ENCODE results near the gene IFI6.
"Not testable (repeated sequence)": the region's sequence is repeated elsewhere in the genome, so short reads cannot be mapped to it uniquely, and the experiment has no call there.

Gene IFI6

GRCh38 chr1:27624467-27625178, 47.4 kb downstream of the IFI6 start:
- TF ChIP-seq CTCF (IDR thresholded peaks at IDR 0.05; ENCODE audit: low read depth, low read length) = no peak
- no peak overlapping the region for H3K4me3 ChIP-seq (ENCODE audit: low read depth, low read length)

DNA sequence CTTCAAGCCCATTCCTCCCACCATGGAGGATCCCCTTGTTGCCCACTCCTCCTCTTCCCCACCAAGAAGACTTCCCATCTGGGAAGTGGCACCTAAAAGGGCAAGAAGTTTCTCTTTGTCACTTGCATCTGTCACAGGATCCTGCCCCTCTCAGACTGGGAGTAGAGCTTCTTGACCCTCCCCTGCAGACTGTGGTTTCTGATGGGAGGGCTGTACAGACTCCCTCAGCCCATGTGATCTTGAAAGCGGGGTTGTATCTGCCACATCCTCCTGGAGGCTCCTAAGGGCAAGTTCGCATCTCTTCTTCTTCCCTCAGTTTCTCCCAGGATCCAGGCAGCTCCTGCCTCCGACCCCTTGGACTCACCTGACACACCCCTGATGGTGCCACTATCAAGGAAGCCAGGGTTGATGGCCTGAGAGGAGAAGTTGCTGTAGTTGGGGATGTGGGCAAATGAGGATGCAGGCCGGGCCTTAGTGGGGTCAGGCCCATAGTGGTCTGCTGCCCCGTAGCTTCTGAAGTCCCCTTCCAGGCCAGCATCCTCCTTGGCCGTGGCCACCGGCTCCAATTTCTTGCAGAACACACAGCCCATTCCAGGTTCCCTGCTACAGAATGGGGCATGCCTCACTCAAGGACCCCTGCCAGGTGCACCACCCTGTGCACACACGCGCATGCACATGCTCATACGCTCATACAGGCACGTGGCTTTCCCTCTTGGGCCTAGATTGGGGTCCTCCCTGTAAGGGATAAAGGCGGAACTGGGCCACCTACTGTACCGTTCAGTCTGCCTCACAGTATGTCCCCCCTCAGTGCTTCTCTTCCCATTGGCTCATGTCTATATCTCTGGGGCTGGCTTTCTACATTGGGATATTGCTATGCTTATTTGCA, 48.4 kb downstream of the IFI6 start:
- no peak overlapping the region for H3K4me3 ChIP-seq (ENCODE audit: low read depth, low read length)
- no peak for TF ChIP-seq CTCF (IDR thresholded peaks at IDR 0.05; ENCODE audit: low read depth, low read length)

- H3K4me3 ChIP-seq (ENCODE audit: low read depth, low read length) = no peak overlapping the region
- no peak for TF ChIP-seq CTCF (IDR thresholded peaks at IDR 0.05; ENCODE audit: low read depth, low read length)
Observed at GRCh38 chr1:27622828-27623227, 49.2 kb downstream of the IFI6 start.

DNA sequence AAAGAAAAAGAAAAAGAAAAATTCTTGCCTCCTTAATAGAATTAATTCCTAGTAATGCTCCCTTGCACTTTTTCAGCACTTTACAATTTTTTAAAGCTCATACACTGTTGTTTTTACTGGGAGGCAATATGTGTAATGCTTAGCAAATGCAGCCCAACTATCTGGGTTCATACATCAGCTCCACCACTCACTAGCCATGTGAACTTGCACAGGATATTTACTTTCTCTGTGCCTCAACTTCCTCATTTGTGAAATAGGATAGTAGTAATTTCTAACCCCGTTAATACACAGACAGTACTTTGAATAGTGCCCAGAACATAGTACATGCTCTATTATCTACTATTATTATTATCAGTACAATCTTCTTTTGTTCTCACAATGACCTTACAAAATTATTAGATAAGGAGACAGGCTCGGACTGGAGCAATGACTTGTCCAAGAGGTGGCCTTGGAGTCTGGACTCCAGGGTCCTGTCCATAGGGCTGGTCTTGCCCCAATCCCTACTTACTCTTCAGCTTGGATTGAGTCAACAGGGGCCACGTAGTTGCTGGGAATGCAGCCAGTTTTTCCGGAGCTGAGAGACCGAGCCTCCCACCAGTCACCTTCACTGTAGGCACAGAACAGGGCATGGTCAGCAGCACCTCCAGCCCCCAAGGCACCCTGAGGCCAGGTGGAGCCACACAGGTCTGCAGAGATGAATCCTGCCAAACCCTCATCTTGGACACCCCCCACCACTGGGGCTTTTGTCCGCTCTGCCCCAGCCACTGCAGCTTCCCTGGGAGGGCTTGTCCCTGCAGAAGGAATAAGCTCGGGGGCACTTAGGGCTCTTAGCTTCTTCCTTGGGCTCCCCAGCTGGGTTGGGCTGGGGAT, 50.7 kb downstream of the IFI6 start:
- TF ChIP-seq CTCF (IDR thresholded peaks at IDR 0.05; ENCODE audit: low read depth, low read length) = no peak

GRCh38 chr1:27619782-27620438, 52.1 kb downstream of the IFI6 start:
- not testable (repeated sequence) for H3K4me3 ChIP-seq (ENCODE audit: low read depth, low read length)

More for the DNA sequence above, 50.7 kb downstream of the IFI6 start:
- no peak overlapping the region for H3K4me3 ChIP-seq (ENCODE audit: low read depth, low read length)

DNA sequence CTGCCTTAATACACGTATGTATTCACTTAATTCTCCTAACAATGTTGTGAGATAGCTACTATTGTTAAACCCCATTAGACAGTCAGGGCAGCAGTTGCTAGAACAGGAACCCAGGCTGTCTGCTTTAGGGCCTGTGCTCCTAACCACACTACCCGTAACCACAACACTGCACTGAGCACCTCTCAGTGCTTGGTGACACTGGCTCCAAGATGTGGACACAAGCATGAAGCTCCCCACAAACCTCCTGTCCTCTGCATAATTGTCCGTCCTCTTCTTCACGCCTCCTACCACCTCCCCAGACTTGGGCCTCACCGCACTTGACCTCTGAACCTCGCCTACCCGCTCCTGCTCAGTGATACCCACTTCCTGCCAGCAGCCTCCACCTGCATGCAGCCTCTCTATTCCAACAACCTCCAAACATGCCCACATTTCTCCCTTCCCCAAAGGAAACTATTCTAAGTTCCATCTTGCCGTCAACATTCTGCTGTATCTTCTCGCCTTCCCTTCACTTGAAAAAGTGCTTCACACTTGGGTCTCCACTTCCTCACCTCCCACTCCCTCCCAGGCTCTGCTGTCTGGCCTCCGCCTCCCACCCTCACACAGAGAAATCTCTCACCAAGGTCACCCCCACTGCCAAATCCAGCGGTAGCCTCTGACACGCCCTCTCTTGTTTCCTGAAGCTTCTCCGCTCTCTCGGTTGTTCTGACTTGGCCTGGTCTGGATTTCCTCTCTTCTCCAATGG, 53.5 kb downstream of the IFI6 start:
- no peak overlapping the region for H3K4me3 ChIP-seq (ENCODE audit: low read depth, low read length)
- TF ChIP-seq CTCF (IDR thresholded peaks at IDR 0.05; ENCODE audit: low read depth, low read length) = no peak

Measured in WI38 (cell line).